GM12872 (cell line): ENCODE measurements around the gene JAKMIP2.

Experiments used
- TF ChIP-seq, protein P1 (sequence below): IDR thresholded peaks from 3 replicates; pipeline ENCODE4 v1.5.1; 2011; ENCODE audit warnings: low read depth, mild to moderate bottlenecking, low read length, moderate library complexity; ENCODE audit not compliant: insufficient read depth

The JAKMIP2 gene

DNA sequence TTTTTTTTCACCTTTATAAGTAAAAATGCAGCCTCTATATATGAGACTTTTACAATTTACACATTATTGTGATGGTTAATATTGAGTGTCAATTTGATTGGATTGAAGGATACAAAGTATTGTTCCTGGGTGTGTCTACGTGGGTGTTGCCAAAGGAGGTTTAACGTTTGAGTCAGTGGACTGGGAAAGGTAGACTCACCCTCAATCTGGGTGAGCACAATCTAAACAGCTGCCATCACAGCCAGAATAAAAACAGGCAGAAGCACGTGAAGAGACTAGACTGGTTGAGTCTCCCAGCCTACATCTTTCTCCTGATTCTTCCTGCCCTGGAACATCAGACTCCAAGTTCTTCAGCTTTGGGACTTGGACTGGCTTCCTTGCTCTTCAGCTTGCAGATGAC, 139.9 kb downstream of the JAKMIP2 start:
- TF ChIP-seq, protein P1, sequence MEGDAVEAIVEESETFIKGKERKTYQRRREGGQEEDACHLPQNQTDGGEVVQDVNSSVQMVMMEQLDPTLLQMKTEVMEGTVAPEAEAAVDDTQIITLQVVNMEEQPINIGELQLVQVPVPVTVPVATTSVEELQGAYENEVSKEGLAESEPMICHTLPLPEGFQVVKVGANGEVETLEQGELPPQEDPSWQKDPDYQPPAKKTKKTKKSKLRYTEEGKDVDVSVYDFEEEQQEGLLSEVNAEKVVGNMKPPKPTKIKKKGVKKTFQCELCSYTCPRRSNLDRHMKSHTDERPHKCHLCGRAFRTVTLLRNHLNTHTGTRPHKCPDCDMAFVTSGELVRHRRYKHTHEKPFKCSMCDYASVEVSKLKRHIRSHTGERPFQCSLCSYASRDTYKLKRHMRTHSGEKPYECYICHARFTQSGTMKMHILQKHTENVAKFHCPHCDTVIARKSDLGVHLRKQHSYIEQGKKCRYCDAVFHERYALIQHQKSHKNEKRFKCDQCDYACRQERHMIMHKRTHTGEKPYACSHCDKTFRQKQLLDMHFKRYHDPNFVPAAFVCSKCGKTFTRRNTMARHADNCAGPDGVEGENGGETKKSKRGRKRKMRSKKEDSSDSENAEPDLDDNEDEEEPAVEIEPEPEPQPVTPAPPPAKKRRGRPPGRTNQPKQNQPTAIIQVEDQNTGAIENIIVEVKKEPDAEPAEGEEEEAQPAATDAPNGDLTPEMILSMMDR, result no peak

DNA sequence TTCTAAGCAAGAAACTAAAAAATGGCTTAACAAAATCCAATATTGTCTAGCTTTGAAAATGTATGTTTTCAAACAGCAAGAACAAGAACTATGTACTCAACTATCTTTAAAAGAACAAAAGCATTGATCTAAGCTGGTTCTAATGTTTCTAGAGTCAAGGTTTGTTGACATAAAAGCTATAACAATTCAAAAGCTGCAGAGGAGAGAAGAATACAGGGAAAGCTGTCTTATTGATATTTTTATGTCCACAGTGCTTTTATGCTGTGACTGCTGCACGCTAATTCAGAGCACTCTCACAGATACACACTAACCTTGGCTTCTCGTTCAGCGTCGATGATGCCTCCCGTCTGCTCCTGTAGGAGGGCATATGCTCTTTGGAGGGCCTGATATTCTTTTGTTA, 143.2 kb downstream of the JAKMIP2 start:
- TF ChIP-seq, protein P1, result no peak

DNA sequence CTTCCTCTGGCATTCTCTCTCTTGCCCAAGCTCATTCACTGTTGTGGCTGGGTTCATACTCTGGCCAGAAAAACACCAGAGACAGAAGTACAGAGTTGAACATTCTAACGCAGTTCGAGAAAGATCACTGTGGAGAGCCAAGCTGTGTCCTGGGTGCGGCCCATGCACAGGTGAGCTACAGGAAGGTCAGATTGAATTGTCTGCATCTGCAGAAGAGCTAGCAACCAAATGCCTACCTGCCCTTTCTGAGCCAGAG, 145.9 kb downstream of the JAKMIP2 start:
- TF ChIP-seq, protein P1, result no peak

DNA sequence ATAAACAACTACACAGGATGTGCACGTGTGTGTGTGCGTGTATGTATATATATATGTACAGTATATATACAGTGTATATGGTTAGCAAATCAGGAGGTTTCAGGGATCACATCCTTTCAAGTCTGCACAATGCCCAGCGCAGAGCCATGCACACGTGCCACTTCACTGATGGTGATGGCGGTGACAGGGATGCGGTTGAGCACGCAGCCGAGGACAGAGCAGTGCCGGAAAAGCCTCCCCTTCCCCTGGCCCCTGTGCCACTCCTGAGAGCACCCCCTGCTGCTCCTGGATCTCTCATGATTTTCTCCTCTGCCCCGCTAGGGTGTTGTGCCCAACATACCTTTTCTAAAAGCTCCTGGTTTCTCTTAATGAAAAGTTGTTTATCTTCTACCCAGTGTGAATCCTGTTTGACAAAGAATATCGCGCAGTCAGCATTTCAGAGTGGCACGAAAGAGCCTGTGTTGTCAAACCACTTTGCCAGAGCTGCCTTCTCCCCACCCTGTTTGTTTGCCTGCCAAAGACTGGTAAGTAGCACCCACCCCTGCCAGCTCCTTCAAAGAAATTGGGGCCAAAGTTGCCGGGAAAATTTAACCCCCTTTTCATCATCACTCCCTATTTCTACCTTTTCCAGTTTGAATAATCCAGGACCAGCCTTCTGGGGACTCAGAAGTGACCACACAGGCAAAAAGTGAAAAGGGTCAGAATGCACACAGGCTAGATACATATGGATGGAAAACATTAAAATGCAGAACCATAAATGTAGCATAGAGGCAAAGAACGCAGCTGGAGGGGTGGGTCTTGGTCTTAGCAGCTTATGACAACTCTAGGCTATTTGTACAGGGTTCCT, 146.4 kb downstream of the JAKMIP2 start:
- TF ChIP-seq, protein P1, result no peak

DNA sequence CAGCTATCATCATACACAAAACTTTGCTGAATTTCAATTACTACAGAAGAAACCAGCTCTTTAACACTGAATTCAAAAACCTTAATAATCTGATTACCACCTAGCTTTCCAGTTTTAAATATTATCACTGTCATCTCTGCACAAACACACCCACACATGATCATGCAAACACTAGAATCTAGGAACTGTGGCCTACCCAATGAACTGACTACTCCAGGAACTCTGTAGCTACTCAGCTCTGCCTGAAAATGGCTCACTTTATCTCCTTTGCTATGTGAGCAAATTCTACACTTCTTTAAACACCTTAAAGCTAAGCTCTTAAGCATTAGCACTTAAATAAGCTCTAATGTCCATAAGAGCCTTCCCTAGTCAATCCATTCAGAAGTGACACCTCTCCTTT, 149.4 kb downstream of the JAKMIP2 start:
- TF ChIP-seq, protein P1, result no peak

DNA sequence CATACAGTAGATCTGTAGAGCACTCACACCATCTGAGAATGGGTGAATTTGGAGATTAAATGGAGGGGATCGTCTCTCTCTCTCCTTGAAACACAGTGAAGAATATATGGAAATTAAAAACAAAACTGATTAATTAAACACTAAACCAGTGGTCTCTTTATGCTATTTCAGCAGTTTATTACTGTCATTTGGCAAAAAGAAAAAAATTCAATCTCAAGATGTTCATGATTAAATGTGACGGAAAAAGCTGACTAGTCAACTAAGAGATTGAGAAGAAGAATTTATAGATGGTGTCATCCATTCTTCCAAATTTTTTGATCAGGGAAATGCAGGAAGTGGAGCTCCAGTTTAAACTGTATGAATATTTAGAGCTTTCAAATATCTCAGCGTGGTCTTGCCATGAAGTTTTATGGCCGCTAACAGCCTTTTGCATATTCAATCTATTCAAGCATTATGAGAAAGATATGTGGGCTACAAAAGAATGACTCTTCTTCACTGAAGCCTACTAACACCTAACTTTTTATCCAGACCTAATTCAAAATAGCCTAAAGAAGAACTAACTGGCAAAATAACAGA, 151.0 kb downstream of the JAKMIP2 start:
- TF ChIP-seq, protein P1, result no peak

DNA sequence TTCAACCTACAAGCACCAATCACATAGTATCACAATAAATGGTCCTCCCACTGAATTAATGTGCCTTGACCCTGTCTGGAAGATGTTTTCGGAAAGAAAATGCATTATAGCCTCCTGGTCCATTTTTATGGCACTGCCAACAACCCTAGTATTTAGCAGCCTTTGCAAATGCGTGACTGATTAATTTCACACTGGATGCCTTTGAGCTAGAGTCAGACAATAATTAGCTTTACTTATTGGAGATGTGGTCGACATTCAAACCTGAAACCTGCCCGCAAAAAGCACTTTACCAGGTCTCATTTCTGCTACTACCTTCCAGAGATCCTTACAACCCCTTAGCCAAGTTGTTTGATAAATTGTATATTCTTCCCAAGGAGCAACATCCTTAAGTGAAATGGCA, 153.3 kb downstream of the JAKMIP2 start:
- TF ChIP-seq, protein P1, result no peak
